Measurements from ENCODE around the gene PDLIM7.

The PDLIM7 gene

GRCh38 chr5:177450667-177451424, 46.6 kb downstream of the PDLIM7 start:
- in situ Hi-C loops (cut with HindIII; ENCODE audit: low sequenced_read_pairs): no loop called here
- TF ChIP-seq CTCF (IDR thresholded peaks at IDR 0.05; ENCODE audit: low read depth, low read length): no peak
- DNase-seq (ENCODE audit: low read depth, low spot score): no peak
- no peak overlapping the region for H3K4me3 ChIP-seq (ENCODE audit: low read depth, low read length)

- no peak overlapping the region for H3K4me3 ChIP-seq (ENCODE audit: low read depth, low read length)
- in situ Hi-C loops (cut with HindIII; ENCODE audit: low sequenced_read_pairs): no loop called here
These were observed 48.0 kb downstream of the PDLIM7 start for GRCh38 chr5:177449140-177450061.

GRCh38 chr5:177448244-177448950, 49.0 kb downstream of the PDLIM7 start:
- in situ Hi-C loops (cut with HindIII; ENCODE audit: low sequenced_read_pairs): no loop called here
- no peak for DNase-seq (ENCODE audit: low read depth, low spot score)
- H3K4me3 ChIP-seq (ENCODE audit: low read depth, low read length): no peak overlapping the region
- no peak for TF ChIP-seq CTCF (IDR thresholded peaks at IDR 0.05; ENCODE audit: low read depth, low read length)

More at GRCh38 chr5:177449140-177450061, 48.0 kb downstream of the PDLIM7 start:
- DNase-seq (ENCODE audit: low read depth, low spot score): no peak
- TF ChIP-seq CTCF (IDR thresholded peaks at IDR 0.05; ENCODE audit: low read depth, low read length): no peak

- peak; percentile 15 for TF ChIP-seq CTCF (IDR thresholded peaks at IDR 0.05; ENCODE audit: low read depth, low read length)
- H3K4me3 ChIP-seq (ENCODE audit: low read depth, low read length): peak overlapping the region; percentile 49
- DNase-seq (ENCODE audit: low read depth, low spot score): peak; percentile 84
- in situ Hi-C loops (cut with HindIII; ENCODE audit: low sequenced_read_pairs): no loop called here
These were observed 49.7 kb downstream of the PDLIM7 start for GRCh38 chr5:177447611-177448243.

- TF ChIP-seq CTCF (IDR thresholded peaks at IDR 0.05; ENCODE audit: low read depth, low read length): no peak
These were observed 50.3 kb downstream of the PDLIM7 start for GRCh38 chr5:177447066-177447610.

More at GRCh38 chr5:177447066-177447610, 50.3 kb downstream of the PDLIM7 start:
- no peak for DNase-seq (ENCODE audit: low read depth, low spot score)
- peak overlapping the region; percentile 49 for H3K4me3 ChIP-seq (ENCODE audit: low read depth, low read length)
- in situ Hi-C loops (cut with HindIII; ENCODE audit: low sequenced_read_pairs): no loop called here

Data from astrocyte of the spinal cord (primary cell).